NCI-H146 (cell line): ENCODE data around the gene PRPF19.

Source experiments
- DNase-seq: peaks from one replicate; lab custom pipeline; 2025; lab: John Stamatoyannopoulos, UW

PRPF19 gene

GRCh38 chr11:60858731-60859464 lies 47.5 kb downstream of the PRPF19 start:
- DNase-seq = no peak

- DNase-seq = no peak
Measured at GRCh38 chr11:60858236-60858635, 48.1 kb downstream of the PRPF19 start.

- DNase-seq = no peak
Measured at GRCh38 chr11:60857378-60858232, 48.8 kb downstream of the PRPF19 start.

GRCh38 chr11:60855726-60856633 lies 50.4 kb downstream of the PRPF19 start, which contains the start of gene PTGDR2:
Gene PTGDR2 (minus strand): TSS chr11:60855950. CDS start chr11:60853722, 2,228 bp downstream.
- DNase-seq = peak; percentile 20

GRCh38 chr11:60854847-60855725 lies 51.3 kb downstream of the PRPF19 start:
- DNase-seq = no peak

GRCh38 chr11:60854140-60854846 lies 52.1 kb downstream of the PRPF19 start:
- no peak for DNase-seq

GRCh38 chr11:60852982-60853950 lies 53.1 kb downstream of the PRPF19 start:
- DNase-seq = no peak

GRCh38 chr11:60852117-60852981 lies 54.0 kb downstream of the PRPF19 start:
- DNase-seq = no peak

- DNase-seq = no peak
Measured at GRCh38 chr11:60851327-60852104, 54.9 kb downstream of the PRPF19 start.

- no peak for DNase-seq
Measured at GRCh38 chr11:60849641-60850520, 56.5 kb downstream of the PRPF19 start.

GRCh38 chr11:60848714-60849151 lies 57.7 kb downstream of the PRPF19 start:
- no peak for DNase-seq

- no peak for DNase-seq
Measured at GRCh38 chr11:60847896-60848295, 58.5 kb downstream of the PRPF19 start.

GRCh38 chr11:60847281-60847680 lies 59.1 kb downstream of the PRPF19 start:
- DNase-seq = no peak

- DNase-seq = no peak
Measured at GRCh38 chr11:60845338-60845737, 61.0 kb downstream of the PRPF19 start.

- DNase-seq = no peak
Measured at GRCh38 chr11:60844870-60845221, 61.5 kb downstream of the PRPF19 start.
